ENCODE measurements around the gene GABRD.

GABRD gene

DNA sequence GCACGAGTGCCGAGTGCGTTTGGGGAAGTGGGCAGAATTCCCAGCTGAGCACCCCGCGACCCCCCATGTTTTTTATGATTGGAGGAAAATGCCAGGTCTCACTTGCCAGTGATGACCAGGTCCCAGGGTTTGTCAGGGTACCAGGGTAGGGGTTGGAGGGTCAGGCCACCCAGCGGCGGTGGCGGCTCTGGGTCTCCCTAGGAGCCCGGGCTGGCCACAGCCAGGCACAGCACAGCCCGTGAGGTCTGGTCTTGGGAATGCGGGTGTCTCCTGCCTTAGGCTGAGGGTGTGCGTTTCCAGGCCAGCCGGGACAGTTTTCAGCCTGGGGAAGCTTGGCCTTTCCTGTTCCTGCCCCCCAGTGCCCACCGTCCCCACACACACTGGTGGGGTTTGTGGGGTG lies 53.7 kb downstream of the GABRD start:
- ATAC-seq (ENCODE audit: insufficient read depth, low read depth), result no peak

DNA sequence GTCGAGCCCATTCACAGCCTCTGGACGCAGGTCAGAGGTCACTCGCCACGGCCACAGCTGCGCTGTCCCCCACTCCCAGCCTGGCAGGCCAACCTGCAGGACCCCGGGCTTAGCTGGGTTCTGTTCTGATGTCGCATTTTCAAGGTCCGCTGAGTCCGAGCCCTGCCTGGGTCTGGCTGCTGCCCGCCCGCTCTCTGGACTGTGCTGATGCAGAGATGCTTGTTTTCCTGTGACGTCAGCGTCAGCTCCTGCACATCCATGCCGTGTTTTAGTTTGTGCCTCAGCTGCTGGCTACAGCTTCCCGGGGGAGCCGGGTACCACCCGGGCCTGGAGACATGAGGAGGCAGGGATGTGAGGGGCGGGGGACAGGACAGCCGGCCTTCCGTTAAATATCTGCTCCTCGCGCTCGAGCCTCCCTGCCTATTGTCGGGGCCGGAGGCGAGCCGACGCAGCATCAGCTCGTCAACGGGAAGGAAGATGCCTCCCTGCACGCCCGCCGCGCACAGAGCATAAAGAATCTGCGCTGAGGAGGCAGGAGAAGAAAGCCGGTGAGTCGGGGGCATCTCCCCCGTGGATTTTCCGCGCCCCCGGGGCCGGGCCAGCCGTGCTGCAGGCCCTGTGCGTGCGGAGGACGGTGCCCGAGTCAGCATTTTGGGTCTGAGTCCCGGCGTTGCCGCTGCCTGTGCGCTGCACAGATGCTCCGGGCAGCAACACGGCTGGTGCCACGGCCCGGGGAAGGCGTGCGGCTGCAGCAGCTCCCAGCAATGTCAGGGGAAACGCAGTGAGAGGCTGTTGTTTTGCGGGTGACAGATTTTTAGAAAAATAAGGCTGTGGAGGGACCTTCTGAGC lies 54.5 kb downstream of the GABRD start:
- TF ChIP-seq, protein P1, sequence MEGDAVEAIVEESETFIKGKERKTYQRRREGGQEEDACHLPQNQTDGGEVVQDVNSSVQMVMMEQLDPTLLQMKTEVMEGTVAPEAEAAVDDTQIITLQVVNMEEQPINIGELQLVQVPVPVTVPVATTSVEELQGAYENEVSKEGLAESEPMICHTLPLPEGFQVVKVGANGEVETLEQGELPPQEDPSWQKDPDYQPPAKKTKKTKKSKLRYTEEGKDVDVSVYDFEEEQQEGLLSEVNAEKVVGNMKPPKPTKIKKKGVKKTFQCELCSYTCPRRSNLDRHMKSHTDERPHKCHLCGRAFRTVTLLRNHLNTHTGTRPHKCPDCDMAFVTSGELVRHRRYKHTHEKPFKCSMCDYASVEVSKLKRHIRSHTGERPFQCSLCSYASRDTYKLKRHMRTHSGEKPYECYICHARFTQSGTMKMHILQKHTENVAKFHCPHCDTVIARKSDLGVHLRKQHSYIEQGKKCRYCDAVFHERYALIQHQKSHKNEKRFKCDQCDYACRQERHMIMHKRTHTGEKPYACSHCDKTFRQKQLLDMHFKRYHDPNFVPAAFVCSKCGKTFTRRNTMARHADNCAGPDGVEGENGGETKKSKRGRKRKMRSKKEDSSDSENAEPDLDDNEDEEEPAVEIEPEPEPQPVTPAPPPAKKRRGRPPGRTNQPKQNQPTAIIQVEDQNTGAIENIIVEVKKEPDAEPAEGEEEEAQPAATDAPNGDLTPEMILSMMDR (IDR thresholded peaks at IDR 0.05; ENCODE audit: borderline replicate concordance, extremely low read depth, low read length, poor library complexity, severe bottlenecking), result no peak
- no peak for TF ChIP-seq EZH2 (IDR thresholded peaks at IDR 0.05; ENCODE audit: borderline replicate concordance, low read depth, low read length, severe bottlenecking)
- Histone ChIP-seq H4K20me1 (ENCODE audit: insufficient read depth, low read length) (peaks cover 5% of the 10 kb centered on the region; the same call in 1 of the 2 replicates), H3K27ac (ENCODE audit: low read length) (no peak overlapping the region), H3K79me2 (ENCODE audit: insufficient read depth, low read length) (no peaks in the 10 kb centered on the region), H3K9ac (ENCODE audit: low read depth, low read length) (no peak overlapping the region), H3K4me3 (ENCODE audit: low read depth in 1 of 2, low read length in 2 of 2) (no peak overlapping the region), H3K27me3 (ENCODE audit: insufficient read depth, low read length, poor library complexity) (peaks cover 5% of the 10 kb centered on the region), H2AFZ (ENCODE audit: low read depth, low read length) (no peak overlapping the region), H3K36me3 (ENCODE audit: insufficient read depth, low read length) (no peaks in the 10 kb centered on the region), H3K4me1 (ENCODE audit: insufficient read depth, low read length) (no peaks in the 10 kb centered on the region), H3K4me2 (ENCODE audit: insufficient read depth, low read length) (no peak overlapping the region), H3K9me3 (ENCODE audit: insufficient read depth, low read length, severe bottlenecking) (peaks cover 11% of the 10 kb centered on the region)
- ATAC-seq (ENCODE audit: insufficient read depth, low read depth) (no peak), DNase-seq (no peak)

More for the DNA sequence above, 53.7 kb downstream of the GABRD start:
- H3K27ac ChIP-seq (ENCODE audit: low read length), result no peak overlapping the region
- H3K36me3 ChIP-seq (ENCODE audit: insufficient read depth, low read length), result no peaks in the 10 kb centered on the region
- H3K4me2 ChIP-seq (ENCODE audit: insufficient read depth, low read length), result no peak overlapping the region
- H3K79me2 ChIP-seq (ENCODE audit: insufficient read depth, low read length), result no peaks in the 10 kb centered on the region
- no peaks in the 10 kb centered on the region for H3K4me1 ChIP-seq (ENCODE audit: insufficient read depth, low read length)
- DNase-seq, result no peak
- TF ChIP-seq, protein P1 (IDR thresholded peaks at IDR 0.05; ENCODE audit: borderline replicate concordance, extremely low read depth, low read length, poor library complexity, severe bottlenecking), result no peak
- no peak for TF ChIP-seq EZH2 (IDR thresholded peaks at IDR 0.05; ENCODE audit: borderline replicate concordance, low read depth, low read length, severe bottlenecking)
- H3K9me3 ChIP-seq (ENCODE audit: insufficient read depth, low read length, severe bottlenecking), result peaks cover 4% of the 10 kb centered on the region
- H3K27me3 ChIP-seq (ENCODE audit: insufficient read depth, low read length, poor library complexity), result peaks cover 5% of the 10 kb centered on the region
- H2AFZ ChIP-seq (ENCODE audit: low read depth, low read length), result no peak overlapping the region
- peaks cover 5% of the 10 kb centered on the region; the same call in 1 of the 2 replicates for H4K20me1 ChIP-seq (ENCODE audit: insufficient read depth, low read length)
- no peak overlapping the region for H3K9ac ChIP-seq (ENCODE audit: low read depth, low read length)
- no peak overlapping the region for H3K4me3 ChIP-seq (ENCODE audit: low read depth in 1 of 2, low read length in 2 of 2)

DNA sequence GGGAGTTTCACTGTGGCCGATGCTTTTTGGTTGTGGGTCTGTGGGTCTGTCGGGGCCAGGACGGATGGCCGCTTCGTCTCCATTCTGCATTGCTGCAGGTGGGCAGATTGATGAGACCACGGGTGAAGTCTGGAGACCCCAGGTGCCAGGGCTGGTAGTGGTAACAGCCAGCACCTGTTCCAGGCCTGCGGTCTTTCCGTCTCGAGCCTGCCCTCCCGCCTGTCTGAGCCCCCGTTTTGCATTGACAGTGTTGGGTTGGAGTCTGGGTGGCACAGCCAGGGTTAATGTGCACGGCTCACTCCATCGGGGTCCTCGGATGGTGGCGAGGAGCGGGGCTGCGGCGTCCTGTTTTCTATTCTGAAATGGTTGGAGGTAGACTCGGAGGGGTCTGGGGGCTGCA lies 55.3 kb downstream of the GABRD start:
- Histone ChIP-seq H3K4me1 (ENCODE audit: insufficient read depth, low read length) (no peaks in the 10 kb centered on the region), H3K4me2 (ENCODE audit: insufficient read depth, low read length) (no peak overlapping the region)
- TF ChIP-seq EZH2 (IDR thresholded peaks at IDR 0.05; ENCODE audit: borderline replicate concordance, low read depth, low read length, severe bottlenecking), result no peak
- TF ChIP-seq, protein P1 (IDR thresholded peaks at IDR 0.05; ENCODE audit: borderline replicate concordance, extremely low read depth, low read length, poor library complexity, severe bottlenecking), result no peak

More for the DNA sequence above, 55.3 kb downstream of the GABRD start:
- DNase-seq, result no peak
- H3K9ac ChIP-seq (ENCODE audit: low read depth, low read length), result no peak overlapping the region
- H3K79me2 ChIP-seq (ENCODE audit: insufficient read depth, low read length), result no peaks in the 10 kb centered on the region
- peaks cover 5% of the 10 kb centered on the region for H3K27me3 ChIP-seq (ENCODE audit: insufficient read depth, low read length, poor library complexity)
- H2AFZ ChIP-seq (ENCODE audit: low read depth, low read length), result no peak overlapping the region
- no peaks in the 10 kb centered on the region for H3K36me3 ChIP-seq (ENCODE audit: insufficient read depth, low read length)
- peaks cover 16% of the 10 kb centered on the region for H3K9me3 ChIP-seq (ENCODE audit: insufficient read depth, low read length, severe bottlenecking)
- no peak for ATAC-seq (ENCODE audit: insufficient read depth, low read depth)
- peaks cover 2% of the 10 kb centered on the region; the same call in 1 of the 2 replicates for H4K20me1 ChIP-seq (ENCODE audit: insufficient read depth, low read length)
- no peak overlapping the region for H3K4me3 ChIP-seq (ENCODE audit: low read depth in 1 of 2, low read length in 2 of 2)
- no peak overlapping the region for H3K27ac ChIP-seq (ENCODE audit: low read length)
